ENCODE measurements around the gene KPNA4. TPM values are rescaled to one million over a fixed set of nuclear protein-coding genes. Genes with fewer than 3 reads are reported as not detected.

Gene KPNA4
- total and polyA plus RNA-seq, 3 donors from 2014 or later, result 33.1 to 39.6 (median 35.7) TPM

- 31 to 46% methylated on average over 3 of the region's 3 CpGs for WGBS, 2 donors
- TF ChIP-seq POLR2A (IDR thresholded peaks at IDR 0.05), result no peak
- TF ChIP-seq, protein P1, sequence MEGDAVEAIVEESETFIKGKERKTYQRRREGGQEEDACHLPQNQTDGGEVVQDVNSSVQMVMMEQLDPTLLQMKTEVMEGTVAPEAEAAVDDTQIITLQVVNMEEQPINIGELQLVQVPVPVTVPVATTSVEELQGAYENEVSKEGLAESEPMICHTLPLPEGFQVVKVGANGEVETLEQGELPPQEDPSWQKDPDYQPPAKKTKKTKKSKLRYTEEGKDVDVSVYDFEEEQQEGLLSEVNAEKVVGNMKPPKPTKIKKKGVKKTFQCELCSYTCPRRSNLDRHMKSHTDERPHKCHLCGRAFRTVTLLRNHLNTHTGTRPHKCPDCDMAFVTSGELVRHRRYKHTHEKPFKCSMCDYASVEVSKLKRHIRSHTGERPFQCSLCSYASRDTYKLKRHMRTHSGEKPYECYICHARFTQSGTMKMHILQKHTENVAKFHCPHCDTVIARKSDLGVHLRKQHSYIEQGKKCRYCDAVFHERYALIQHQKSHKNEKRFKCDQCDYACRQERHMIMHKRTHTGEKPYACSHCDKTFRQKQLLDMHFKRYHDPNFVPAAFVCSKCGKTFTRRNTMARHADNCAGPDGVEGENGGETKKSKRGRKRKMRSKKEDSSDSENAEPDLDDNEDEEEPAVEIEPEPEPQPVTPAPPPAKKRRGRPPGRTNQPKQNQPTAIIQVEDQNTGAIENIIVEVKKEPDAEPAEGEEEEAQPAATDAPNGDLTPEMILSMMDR (IDR thresholded peaks at IDR 0.05), result no peak
- Histone ChIP-seq H3K9me3 (no peaks in the 10 kb centered on the region), H3K27me3 (no peaks in the 10 kb centered on the region), H3K4me1 (peaks cover 5% of the 10 kb centered on the region), H3K4me3 (peak overlapping the region; percentile 53 to 59), H3K27ac (peak overlapping the region in 1 of 2 donors; percentile 86), H3K36me3 (ENCODE audit: low read depth, missing control alignments) (no peaks in the 10 kb centered on the region)
- intact Hi-C loops (cut with DNase I; ENCODE audit: low total_unique reads), result no loop called here
- DNase-seq, result no peak
Observed at GRCh38 chr3:160450846-160451245, 114.5 kb downstream of the KPNA4 start.

GRCh38 chr3:160449636-160450598 lies 115.5 kb downstream of the KPNA4 start, which contains the start of gene TRIM59:
Gene TRIM59, minus strand, starts transcription at chr3:160449786. Its CDS starts 10,603 bp downstream, at chr3:160439183.
- TF ChIP-seq POLR2A (IDR thresholded peaks at IDR 0.05), result no peak
- TF ChIP-seq, protein P1 (IDR thresholded peaks at IDR 0.05), result no peak
- intact Hi-C loops (cut with DNase I; ENCODE audit: low total_unique reads), result no loop called here
- 11 to 19% methylated on average over 24 to 68 of the region's 71 CpGs for WGBS, 2 donors
- Histone ChIP-seq H3K27me3 (no peaks in the 10 kb centered on the region), H3K4me1 (peaks cover 5% of the 10 kb centered on the region), H3K36me3 (ENCODE audit: low read depth, missing control alignments) (no peaks in the 10 kb centered on the region), H3K9me3 (no peaks in the 10 kb centered on the region), H3K4me3 (peak within 1 kb of the TSS; percentile 53 to 59), H3K27ac (peak within 1 kb of the TSS; percentile 79 to 86)
- peak; percentile 95 for DNase-seq

DNA sequence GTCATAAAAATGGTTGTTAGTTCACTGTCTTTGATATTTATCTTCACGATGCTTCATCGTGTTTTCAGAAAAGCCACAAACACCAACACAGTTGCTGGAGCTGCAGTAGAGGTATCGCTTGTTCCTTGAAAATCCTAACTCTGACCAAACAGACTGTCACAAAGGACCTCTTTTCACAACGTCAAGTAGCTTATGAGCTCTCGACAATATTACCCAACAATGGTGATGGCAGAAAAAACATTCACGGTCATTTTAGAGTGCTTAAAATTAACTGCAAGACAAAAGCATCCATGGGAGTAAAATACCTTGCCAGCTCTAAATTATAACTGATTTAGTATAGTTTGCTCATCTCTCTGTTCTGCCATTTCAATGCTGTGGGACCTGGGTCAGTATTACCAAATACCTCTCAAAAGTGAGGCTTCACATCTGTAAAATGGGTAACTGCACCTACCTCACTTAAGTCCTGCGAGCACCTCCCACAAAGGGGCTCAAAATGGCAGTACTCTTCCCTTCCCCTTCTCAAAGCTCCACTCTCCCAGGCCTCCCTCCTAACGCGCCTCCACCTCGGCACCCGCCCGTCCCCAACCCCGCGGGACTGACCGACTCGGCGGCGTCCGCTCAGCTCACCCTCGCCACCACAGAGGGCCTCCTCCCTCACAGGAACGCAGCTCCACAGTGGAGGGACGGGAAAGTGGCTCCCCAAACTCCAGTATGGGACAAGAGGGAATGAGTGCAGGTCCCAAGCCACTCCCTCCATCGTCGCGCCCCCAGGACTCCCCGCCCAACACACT lies 116.3 kb downstream of the KPNA4 start:
- Histone ChIP-seq H3K4me1 (peaks cover 5% of the 10 kb centered on the region), H3K27me3 (no peaks in the 10 kb centered on the region), H3K4me3 (peak overlapping the region; percentile 53 to 59), H3K9me3 (no peaks in the 10 kb centered on the region), H3K36me3 (ENCODE audit: low read depth, missing control alignments) (no peaks in the 10 kb centered on the region), H3K27ac (peak overlapping the region; percentile 79 to 86)
- TF ChIP-seq, protein P1 (IDR thresholded peaks at IDR 0.05), result no peak
- TF ChIP-seq POLR2A (IDR thresholded peaks at IDR 0.05), result no peak
- DNase-seq, result no peak
- 4% methylated on average over 25 to 26 of the region's 26 CpGs for WGBS, 2 donors
- intact Hi-C loops (cut with DNase I; ENCODE audit: low total_unique reads), result no loop called here

GRCh38 chr3:160447544-160447943 lies 117.8 kb downstream of the KPNA4 start:
- Histone ChIP-seq H3K27me3 (no peaks in the 10 kb centered on the region), H3K4me3 (no peak overlapping the region), H3K4me1 (peaks cover 5% of the 10 kb centered on the region), H3K36me3 (ENCODE audit: low read depth, missing control alignments) (no peaks in the 10 kb centered on the region), H3K9me3 (no peaks in the 10 kb centered on the region), H3K27ac (no peak overlapping the region)
- TF ChIP-seq, protein P1 (IDR thresholded peaks at IDR 0.05), result no peak
- TF ChIP-seq POLR2A (IDR thresholded peaks at IDR 0.05), result no peak
- WGBS, 2 donors, result 62 to 71% methylated on average over 3 of the region's 3 CpGs
- DNase-seq, result no peak
- intact Hi-C loops (cut with DNase I; ENCODE audit: low total_unique reads), result no loop called here

Measured in testis (tissue), 3 donors.